GM18861 (cell line): ENCODE measurements around the gene HAAO.
"Not testable (repeated sequence)": the region's sequence is repeated elsewhere in the genome, so short reads cannot be mapped to it uniquely, and the experiment has no call there.

Source experiments
- ATAC-seq: cut with Tn5 transposase; IDR thresholded peaks from one replicate; pipeline ENCODE4 v1.9.1; 2021; ENCODE audit not compliant: unreplicated experiment

HAAO gene

DNA sequence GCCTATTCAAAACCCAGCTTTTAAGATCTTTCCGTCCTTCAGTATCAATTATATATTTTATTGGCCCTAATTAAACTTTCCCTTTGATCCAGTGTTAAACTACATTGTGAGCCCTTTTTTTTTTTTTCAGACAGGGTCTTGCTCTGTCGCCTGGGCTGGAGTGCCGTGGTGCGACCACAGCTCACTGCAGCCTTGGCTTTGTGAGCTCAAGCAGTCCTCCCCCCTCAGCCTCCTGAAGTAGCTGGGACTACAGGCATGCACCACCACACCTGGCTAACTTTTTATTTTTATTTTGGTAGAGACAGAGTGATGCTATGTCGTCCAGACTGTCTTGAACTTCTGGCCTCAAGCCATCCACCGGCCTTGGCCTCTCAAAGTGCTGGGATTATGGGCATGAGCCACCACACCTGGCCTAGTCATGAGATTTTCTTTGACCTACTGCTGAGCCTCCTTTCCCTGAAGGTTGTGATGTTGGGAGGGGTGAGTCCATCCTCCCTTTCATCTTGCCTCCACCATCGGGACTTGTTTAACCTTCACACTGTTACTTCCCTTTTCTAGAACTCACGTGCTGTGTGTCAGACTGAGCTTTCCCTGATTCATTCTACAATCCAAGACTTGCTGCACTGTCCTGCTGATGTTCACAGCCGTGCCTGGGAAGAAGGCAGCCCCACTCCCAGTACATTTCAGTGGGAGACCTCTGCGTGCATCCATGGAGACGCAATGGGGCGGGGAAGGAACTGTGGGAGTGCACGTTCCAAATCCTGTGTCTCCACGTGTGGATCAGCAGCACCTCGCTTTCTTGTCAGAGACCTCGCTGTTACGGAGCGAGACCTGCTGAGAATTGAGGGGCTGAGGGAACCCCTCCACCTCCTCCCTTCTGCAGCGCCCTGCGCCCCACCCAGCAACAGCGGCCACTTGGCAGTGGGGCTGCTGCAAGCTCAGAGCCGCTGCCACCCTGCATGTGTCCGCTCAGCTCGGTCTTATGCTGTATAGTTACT lies 39.3 kb downstream of the HAAO start:
- no peak for ATAC-seq

DNA sequence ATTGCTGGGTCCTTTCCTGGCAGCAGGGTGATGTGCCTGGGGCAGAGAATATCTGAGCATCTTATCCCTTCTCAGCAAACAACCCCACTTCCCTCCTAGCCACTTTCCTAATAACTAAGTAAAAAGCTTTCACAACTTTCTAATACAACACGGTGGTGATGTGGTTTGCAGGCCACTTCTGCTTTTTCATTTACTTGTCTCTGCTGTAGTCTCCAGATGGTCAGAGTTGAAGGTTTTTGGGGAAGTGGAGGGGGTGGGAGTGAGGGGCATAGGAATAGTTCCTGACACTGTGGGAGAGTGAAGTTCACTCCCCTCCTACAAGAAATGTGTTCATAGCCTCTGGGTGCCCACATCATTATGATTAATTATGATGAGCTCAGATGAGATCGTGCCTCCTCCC lies 40.1 kb downstream of the HAAO start:
- peak; percentile 60 for ATAC-seq

DNA sequence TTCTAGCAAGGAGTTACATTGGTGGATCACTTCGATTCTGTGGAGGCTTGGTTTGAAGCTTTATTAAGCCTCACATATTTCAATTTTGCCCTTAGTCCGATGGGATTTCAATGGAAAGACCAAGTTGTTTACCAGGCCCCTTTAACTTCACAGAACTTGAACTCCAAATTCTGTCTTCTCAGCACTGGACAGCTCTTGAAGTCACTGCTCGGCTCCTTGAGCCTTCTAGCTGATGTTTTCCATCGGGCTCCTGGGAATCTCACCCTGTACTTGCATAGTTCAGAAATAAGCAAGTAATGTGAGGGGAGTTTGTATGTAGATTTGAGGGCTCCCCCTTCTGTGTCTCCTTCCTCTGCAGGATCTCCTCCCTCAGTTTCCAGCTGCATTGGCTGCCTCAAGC lies 43.5 kb downstream of the HAAO start:
- ATAC-seq: no peak

DNA sequence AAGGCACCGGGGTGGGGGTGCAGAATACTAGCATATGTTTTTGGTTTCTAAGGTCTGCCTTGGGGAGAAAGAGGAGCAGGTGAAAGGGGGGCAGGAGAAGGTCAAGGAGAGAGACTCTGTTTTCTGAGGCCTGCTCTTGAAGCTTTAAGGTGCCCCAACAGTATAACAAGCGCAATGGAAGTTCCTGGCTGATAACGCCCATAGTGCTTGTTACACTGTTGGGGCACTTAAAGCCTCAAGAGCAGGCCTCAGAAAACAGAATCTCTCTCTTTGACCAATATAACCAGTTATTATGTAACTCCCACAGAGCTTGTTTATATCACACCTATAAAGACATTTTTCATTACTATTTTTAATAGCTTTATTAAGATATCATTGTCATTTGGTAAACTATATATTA lies 45.0 kb downstream of the HAAO start:
- no peak for ATAC-seq

DNA sequence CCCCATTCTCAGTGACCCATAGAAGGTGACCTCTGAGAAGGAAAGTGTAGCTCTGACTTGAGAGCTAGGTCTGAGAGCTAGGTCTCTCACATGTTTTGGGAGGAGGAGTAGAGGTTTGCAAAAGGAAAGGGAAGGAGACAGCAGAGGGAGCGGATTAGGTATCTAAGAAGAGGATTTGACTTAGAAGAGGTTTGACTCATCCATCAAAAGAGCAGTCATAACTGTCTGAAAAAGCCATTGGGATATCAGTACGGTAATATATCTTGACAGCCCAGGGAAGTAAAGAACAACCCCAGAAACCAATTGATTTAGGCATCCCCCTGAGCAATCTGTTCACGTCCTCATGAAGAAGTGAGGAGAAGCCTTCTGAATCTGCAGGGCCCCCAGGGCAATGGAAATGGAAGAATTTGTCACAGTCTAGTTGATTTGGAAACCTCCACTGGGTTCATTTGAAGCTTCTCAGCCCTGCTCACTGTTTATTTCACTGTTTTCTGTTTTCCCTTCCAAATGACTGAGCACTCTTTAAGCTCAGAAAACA lies 47.8 kb downstream of the HAAO start:
- ATAC-seq: no peak

DNA sequence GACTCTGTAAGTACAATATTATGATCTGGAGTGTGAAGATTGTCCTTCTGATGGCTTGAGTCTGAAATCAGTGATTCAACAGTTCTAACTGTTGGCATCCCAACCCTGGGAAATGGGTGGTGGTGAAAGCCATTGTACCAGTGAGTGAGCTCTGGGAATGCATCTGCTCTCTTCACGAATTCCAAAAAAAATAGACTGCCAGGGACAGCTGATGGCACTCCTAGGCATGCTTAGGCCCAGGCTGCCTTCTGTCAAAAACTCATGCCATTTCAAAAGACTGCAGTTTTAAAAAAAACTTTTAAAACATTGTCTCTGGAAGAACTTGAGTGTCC lies 48.8 kb downstream of the HAAO start:
- no peak for ATAC-seq

DNA sequence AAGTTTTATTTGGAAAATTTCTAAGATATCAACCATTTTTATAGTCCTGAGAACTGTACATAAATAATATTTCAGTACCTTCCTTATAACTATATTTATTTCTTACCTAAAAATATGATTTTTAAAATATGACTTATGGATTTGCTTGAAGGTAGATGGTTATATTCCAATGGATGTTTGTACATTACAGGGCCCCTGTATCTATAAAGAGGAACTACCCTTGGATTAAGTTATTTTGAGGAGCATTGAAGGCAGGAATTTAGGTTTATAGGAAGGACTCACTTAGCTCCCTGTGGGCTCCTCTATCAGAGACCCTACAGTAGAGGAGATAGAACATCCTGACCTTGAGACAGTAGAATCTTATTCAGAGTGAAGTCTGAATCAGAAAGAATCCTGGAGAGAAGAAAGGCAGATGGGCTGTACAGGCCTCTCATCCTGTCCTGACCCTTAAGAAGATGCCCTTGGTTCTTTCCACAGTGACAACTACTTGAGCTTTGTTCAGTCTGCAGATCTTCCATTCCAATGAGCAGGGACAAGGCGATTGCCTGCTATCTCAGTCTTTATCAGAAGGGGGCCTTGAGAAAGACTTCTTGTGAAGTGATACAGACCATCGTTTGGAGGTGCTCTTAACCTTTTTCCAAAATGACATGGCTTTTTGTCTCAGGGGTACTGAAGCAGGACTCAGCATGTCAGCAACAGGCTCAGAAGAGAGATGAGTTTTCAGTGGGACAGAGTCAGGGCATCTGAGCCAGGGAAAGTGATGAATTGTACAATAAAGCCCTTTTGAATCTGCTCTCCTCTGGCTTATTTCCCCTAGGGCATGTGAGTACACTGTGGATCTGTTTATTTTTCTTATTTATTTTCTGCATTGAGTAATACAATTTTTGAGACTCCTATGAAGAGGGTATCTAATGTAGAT lies 49.4 kb downstream of the HAAO start:
- no peak for ATAC-seq

DNA sequence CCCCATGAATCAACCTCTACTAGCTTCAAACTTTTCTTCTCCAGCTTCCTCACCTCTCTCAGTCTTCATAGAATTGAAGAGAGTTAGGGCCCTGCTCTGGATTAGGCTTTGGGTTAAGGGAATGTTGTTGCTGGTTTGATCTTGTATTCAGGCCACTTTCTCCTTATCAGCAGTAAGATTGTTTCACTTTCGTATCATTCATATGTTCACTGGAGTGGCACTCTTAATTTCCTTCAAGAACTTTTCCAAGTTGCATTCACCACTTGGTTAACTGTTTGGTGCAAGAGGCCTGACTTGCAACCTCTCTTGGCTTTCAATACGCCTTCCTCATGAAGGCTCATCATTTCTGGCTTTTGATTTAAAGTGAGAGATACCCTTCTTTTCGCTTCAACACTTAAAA lies 51.2 kb downstream of the HAAO start:
- no peak for ATAC-seq

DNA sequence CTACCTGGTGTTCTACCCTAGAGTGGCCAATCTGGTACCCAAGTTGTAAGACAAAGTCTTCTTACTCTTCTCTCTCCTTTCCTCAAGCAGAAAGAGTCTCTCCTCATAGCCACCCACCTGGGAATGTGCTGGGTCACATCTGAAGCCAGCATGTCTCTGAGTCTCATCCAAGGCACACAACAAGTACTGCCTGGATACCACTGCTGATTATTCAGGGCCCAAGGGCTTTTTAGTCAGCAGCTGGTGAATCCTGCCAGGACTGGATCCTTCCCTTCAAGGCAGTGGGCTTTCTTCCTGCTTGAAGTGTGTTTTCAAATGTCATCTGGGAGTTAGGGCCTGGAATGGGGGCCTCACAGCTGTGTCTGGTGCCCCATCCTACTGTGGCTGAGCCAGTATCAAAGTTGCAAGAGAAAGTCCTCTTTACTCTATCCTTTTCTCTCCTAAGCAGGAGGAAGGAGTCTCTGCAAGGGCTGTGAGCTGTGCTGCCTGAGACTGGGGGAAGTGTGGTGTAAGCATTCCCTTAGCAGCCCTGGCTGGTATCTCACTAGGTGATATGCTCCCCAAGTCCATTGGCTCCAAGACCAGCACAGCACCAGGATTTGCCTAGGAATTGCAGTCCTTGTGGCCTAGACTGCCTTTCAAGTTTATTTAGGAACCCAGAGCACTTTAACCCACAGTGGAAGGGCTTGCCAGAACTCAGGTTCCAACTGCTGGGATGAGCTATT lies 55.6 kb downstream of the HAAO start:
- ATAC-seq: no peak

DNA sequence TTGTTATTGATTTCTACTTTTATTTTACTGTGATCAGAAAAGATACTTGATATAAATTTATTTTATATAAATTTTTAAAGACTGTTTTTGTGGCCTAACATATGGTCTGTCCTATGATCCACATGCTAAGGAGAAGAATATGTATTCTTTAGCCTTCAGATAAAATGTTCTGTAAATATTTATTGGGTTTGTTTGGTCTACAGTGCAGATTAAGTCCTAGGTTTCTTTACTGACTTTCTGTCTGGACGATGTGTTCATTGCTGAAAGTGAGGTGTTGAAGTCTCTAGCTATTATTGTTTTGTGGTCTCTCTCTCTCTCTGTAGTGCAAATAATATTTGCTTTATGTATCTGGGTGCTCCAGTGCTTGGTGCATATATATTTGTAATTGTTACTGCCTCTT lies 58.5 kb downstream of the HAAO start:
- no peak for ATAC-seq

DNA sequence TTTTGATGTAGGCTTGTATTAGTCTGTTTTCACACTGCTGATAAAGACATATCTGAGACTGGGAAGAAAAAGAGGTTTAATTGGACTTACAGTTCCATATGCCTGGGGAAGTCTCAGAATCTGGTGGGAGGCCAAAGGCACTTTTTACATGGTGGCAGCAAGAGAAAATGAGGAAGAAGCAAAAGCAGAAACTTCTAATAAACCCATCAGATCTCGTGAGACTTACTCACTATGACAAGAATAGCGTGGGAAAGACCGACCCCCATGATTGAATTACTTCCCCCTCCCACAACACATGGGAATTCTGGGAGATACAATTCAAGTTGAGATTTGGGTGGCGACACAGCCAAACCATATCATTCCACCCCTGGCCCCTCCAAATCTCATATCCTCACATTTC lies 61.1 kb downstream of the HAAO start:
- ATAC-seq: not testable (repeated sequence)

DNA sequence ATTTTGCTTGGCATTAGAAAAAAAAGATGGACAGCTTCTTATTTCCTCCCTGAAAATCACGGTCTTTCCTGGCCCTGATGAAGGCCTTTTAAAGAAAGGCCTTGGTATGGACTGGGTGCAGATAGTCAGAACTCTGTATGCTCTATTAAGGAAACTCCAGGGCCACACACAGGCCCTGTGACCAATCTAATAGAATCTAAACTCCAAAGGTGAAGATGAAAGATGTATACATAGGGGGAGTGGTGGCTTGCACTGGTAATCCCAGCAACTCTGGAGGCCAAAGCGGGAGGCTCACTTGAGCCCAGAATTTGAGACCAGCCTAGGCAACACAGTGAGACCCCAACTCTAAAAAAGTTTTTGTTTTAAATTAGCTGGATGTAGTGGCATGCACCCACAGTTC lies 65.7 kb downstream of the HAAO start:
- no peak for ATAC-seq

DNA sequence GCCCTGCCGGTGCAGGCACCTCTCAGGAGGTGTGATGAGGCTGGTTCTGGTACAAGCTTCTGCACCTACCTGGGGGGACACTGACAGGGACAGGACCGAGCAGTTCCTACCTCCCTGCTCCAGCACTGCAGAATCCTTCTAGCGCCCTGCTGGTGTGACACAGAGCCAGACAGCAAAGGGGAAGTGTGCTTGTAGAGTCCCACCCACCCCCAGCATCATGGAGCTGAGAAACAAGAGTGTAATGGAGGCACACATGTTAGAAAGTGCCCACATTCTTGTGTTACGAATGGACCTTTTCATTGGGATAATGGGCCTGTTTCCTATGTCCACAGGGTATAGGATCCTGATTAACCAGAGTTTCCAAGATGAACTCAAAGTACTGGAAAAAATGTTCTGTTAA lies 66.7 kb downstream of the HAAO start:
- no peak for ATAC-seq

DNA sequence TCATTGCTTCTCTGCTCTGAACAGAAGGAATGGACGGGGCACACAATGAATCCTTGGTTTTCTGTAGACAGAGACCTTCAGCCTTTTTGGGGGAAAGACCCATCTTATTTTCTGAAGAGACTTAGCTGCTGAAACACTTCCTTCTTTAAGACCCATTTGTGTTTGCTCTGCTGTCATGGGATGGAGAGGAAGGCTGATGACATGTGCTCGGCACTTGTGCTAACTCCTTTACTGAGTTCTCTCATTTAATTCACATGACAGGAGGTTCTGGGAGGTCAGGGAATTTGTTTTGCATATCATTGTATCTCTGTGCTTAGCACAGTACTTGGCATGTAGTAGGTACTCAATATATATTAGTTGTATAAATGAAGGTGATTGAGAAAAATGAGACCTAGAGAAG lies 67.5 kb downstream of the HAAO start:
- ATAC-seq: no peak

DNA sequence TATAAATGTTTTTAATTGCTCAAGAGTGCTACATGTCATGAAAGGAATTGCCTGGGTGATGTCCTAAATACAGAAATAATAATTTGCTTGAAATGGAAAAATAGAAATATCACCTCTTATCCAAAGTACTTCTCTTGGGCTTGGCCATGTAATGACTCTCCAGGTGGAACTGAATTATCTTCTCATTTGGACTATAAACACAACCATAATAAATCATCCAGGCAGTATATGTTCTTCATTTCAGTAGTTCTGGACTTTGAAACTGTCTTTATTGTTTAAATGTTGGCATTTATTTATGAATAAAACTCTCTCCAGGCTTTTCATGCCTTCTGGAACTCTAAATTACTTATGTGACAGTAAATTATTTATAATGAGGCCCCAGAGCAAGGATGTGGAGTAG lies 68.9 kb downstream of the HAAO start:
- ATAC-seq: no peak

DNA sequence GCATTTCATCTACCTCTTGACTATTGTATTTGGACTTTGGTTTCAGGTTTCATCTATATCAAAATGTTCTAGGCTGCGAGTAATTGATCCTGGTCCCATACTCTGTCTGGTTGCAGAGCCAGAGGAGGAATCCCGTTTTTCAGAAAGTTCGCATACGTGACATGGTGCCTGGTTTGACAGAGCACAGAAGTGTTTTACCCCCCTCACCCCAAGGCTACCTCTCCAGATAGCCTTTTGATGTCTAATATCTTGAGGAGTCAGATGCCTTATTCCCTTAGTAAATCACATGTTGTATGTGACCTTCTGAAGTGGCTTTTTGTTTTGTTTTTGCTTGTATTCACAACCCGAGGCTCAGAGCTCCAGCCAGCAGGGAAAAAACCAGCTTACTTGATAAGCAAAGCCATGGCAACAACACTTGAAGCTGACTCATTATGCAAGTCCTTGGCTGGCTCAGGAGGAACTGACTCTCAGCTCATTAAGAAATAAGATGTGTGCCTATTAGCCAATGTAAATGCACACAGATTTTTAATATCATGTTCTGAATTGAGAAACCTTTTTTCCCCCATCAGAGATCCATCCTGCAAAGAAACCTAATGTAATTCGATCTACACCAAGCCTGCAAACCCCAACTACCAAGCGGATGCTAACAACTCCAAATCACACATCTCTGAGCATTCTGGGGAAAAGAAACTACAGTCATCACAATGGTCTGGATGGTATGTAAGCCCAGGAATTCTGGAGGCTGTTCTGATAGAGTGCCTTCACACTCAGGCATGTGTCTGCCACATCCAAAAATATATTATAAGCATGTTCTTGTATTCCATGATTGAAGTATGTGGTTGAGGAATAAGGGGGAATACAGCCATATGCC lies 69.8 kb downstream of the HAAO start:
- ATAC-seq: peak; percentile 99

DNA sequence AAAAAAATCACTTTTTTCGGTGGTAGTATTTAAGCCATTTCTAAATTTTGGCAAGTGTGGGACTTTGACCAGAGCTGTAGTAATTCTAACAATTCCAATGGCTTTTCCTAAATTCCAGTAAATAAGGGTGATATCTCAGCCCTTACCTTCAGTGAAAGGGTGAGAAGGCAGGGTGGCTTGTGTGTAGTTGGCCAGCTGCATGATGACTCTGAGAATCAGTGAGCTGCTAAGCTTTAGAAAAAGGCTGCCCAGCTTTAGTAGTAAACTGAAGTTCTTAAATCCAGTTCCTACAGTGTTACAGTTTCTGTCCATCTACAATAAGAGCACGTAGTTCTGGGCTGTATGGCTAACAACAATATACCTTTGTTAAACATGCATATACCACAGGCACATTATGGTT lies 70.5 kb downstream of the HAAO start:
- no peak for ATAC-seq
